Raji (cell line): ENCODE measurements around the gene GAS7.

Source experiments
- POLR2A ChIP-seq: IDR thresholded peaks from 2 replicates; pipeline ENCODE4 v1.6.1; 2011; ENCODE audit warnings: low read depth, low read length, control low read depth; ENCODE audit not compliant: insufficient read depth

GAS7 gene

GRCh38 chr17:9973669-9974447 lies 224.5 kb downstream of the GAS7 start:
- no peak for TF ChIP-seq POLR2A

GRCh38 chr17:9971991-9972390 lies 226.4 kb downstream of the GAS7 start:
- TF ChIP-seq POLR2A = no peak

- no peak for TF ChIP-seq POLR2A
Observed at GRCh38 chr17:9969301-9969935, 229.0 kb downstream of the GAS7 start.

GRCh38 chr17:9968881-9969280 lies 229.5 kb downstream of the GAS7 start:
- TF ChIP-seq POLR2A = no peak

GRCh38 chr17:9968008-9968407 lies 230.4 kb downstream of the GAS7 start:
- TF ChIP-seq POLR2A = no peak

GRCh38 chr17:9959377-9959981 lies 238.9 kb downstream of the GAS7 start:
- TF ChIP-seq POLR2A = no peak

- no peak for TF ChIP-seq POLR2A
Observed at GRCh38 chr17:9958586-9959281, 239.7 kb downstream of the GAS7 start.

GRCh38 chr17:9957244-9957643 lies 241.2 kb downstream of the GAS7 start:
- no peak for TF ChIP-seq POLR2A

- TF ChIP-seq POLR2A = no peak
Observed at GRCh38 chr17:9956474-9957131, 241.8 kb downstream of the GAS7 start.

- TF ChIP-seq POLR2A = no peak
Observed at GRCh38 chr17:9953492-9953891, 244.9 kb downstream of the GAS7 start.

GRCh38 chr17:9951803-9952202 lies 246.6 kb downstream of the GAS7 start:
- TF ChIP-seq POLR2A = no peak

GRCh38 chr17:9948928-9949327 lies 249.5 kb downstream of the GAS7 start:
- no peak for TF ChIP-seq POLR2A

GRCh38 chr17:9944704-9945103 lies 253.7 kb downstream of the GAS7 start:
- no peak for TF ChIP-seq POLR2A

GRCh38 chr17:9943343-9943742 lies 255.1 kb downstream of the GAS7 start:
- no peak for TF ChIP-seq POLR2A

- TF ChIP-seq POLR2A = no peak
Observed at GRCh38 chr17:9942885-9943284, 255.5 kb downstream of the GAS7 start.
